ENCODE results near the gene ZNF764. TPM values are rescaled to one million over a fixed set of nuclear protein-coding genes. Genes with fewer than 3 reads are reported as not detected.

ZNF764 gene
- total RNA-seq, 1 donor, result 4.3 TPM

DNA sequence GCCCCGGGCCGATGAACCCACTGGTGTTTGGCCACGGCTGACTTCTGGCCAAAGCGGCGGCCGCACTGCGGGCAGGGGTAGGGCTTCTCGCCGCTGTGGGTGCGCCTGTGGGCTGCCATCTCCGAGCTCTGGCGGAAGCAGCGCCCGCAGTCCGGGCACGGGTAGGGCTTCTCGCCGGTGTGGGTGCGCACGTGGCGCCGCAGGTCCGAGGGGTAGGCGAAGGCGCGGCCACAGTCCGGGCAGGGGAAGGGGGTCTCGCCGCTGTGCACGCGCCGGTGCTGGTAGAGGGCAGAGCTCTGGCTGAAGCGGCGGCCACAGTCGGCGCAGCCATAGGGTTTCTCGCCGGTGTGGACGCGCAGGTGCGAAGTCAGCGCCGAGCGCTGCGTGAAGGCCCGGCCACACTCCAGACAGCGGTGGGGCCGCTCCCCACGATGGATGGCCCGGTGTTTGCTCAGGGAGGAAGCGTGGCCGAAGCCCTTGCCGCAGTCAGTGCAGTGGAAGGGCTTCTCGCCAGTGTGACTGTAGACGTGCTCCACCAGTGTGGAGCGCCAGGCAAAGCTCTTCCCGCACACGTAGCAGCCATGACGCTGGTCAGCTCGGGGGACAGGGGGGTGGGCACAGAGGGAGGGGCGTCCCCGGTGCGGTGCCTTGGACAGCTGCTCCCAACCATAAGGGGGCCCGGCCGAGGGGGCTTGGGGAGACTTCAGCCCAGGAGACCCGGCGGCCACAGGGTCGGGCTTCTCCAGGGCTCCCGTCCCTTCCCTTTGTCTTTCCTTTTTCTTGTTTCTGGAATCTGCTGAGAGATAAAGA, 2.7 kb downstream of the ZNF764 start:
- TF ChIP-seq, protein P1, sequence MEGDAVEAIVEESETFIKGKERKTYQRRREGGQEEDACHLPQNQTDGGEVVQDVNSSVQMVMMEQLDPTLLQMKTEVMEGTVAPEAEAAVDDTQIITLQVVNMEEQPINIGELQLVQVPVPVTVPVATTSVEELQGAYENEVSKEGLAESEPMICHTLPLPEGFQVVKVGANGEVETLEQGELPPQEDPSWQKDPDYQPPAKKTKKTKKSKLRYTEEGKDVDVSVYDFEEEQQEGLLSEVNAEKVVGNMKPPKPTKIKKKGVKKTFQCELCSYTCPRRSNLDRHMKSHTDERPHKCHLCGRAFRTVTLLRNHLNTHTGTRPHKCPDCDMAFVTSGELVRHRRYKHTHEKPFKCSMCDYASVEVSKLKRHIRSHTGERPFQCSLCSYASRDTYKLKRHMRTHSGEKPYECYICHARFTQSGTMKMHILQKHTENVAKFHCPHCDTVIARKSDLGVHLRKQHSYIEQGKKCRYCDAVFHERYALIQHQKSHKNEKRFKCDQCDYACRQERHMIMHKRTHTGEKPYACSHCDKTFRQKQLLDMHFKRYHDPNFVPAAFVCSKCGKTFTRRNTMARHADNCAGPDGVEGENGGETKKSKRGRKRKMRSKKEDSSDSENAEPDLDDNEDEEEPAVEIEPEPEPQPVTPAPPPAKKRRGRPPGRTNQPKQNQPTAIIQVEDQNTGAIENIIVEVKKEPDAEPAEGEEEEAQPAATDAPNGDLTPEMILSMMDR (IDR thresholded peaks at IDR 0.05; ENCODE audit: insufficient read depth, low read depth, low read length), result no peak
- no peak overlapping the region for H3K4me3 ChIP-seq (ENCODE audit: low read depth, low read length)
- no peak for DNase-seq (ENCODE audit: low read depth)

GRCh38 chr16:30554557-30555314, 3.4 kb downstream of the ZNF764 start:
- TF ChIP-seq, protein P1 (IDR thresholded peaks at IDR 0.05; ENCODE audit: insufficient read depth, low read depth, low read length), result no peak
- H3K4me3 ChIP-seq (ENCODE audit: low read depth, low read length), result no peak overlapping the region
- DNase-seq (ENCODE audit: low read depth), result no peak

DNA sequence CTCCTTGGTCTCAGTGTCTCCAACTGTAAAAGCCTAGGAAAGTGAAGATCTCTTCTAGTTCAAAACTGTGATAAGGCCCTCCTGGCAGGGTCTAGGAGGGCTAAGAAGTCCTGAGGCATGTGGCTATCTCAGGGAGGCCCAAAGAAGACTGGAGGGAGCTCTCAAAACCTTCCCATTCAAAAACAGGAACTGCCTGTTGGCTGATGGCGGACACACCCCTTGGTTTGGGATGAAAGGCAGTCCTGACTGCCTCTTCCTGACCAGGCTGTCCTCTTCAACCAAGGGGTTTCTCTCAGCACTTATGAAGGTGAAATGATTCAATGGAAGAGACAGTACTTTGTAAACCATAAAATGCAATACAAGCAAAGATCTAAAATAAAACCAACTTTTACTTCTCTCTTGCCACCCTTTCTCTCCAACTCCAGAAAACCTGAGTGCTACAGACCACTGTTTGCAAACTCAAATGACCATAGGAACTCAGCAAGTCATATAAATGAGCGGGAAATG, 4.7 kb downstream of the ZNF764 start:
- DNase-seq (ENCODE audit: low read depth), result no peak
- H3K4me3 ChIP-seq (ENCODE audit: low read depth, low read length), result no peak overlapping the region
- TF ChIP-seq, protein P1 (IDR thresholded peaks at IDR 0.05; ENCODE audit: insufficient read depth, low read depth, low read length), result no peak

DNA sequence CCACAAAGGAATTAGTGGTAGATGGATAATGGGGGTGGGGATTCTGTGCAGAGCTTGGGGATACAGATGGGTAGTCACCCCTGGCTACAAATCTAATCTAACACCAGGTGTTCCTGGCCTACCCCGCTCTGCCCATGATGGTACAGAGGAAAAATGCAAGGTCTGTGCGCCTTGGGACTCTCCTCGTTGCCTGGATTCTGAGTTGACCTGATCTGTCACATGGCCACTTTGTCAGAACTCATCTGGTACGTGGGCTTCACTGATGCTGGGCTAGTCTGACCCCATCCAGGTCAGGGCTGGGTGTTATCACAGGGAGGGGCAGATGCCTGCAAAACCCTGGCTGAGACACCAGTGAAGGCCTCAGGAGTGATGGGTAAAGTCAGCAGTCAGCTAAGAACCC, 5.2 kb downstream of the ZNF764 start:
- DNase-seq (ENCODE audit: low read depth), result no peak
- no peak overlapping the region for H3K4me3 ChIP-seq (ENCODE audit: low read depth, low read length)
- TF ChIP-seq, protein P1 (IDR thresholded peaks at IDR 0.05; ENCODE audit: insufficient read depth, low read depth, low read length), result no peak

DNA sequence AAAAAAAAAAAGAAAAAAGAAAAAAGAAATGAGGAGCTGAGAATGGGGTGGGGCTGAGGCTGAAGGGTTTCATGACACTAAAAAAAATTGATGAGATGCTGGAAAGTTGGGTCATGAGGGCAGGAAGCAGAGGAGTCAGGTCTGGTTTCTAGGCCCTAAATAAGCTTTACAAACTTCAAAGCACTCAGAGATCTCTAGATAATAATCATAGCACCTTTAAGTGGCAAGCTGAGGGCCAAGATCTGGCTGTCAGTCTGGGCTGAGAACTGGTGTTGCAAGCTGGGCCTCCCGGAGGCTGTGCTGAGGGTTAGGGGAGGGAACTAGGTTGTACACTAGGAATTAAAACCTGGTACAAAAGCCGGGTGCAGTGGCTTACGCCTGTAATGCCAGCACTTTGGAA, 6.4 kb downstream of the ZNF764 start:
- DNase-seq (ENCODE audit: low read depth), result no peak
- TF ChIP-seq, protein P1 (IDR thresholded peaks at IDR 0.05; ENCODE audit: insufficient read depth, low read depth, low read length), result no peak
- no peak overlapping the region for H3K4me3 ChIP-seq (ENCODE audit: low read depth, low read length)

DNA sequence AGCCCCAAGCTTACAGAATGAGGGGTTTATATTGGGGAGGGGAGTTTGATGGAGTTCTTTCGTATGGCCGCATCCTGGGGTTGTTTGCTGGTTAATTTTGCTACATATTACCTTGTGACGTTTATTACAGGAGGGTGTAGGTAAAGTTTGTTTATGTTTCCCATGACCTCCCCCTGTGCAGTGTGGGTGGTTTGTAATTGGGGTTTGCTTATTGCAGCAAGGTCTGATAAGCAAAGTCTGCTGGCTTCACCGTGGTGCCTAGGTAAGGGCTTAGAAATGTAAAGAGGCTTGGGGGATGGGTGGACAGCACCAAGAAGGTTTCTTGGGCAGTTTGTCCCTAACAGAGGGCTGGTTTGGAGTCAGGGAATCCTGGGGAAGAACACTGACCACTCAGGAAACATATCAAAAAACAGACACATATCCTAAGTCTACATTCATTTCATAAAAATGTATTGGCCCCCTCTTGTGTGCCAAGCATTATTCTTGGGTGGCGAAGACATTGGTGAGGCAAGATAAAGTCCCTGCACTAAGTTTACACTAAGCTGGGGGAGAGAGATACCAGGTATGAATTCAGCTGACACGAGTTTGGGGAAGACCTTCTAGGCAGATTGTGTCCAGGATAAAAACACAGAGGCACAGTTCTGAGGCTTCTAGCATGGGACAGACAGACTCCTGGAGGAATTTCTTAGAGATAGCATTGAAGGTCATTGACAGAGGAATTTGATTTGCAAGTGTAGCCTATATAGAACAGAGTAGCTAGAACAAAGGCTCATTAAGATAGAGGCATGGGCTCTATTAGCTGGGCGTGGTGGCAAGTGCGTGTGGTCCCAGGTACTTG, 9.5 kb downstream of the ZNF764 start:
- no peak for DNase-seq (ENCODE audit: low read depth)
- TF ChIP-seq, protein P1 (IDR thresholded peaks at IDR 0.05; ENCODE audit: insufficient read depth, low read depth, low read length), result no peak

More for the DNA sequence above, 9.5 kb downstream of the ZNF764 start:
- H3K4me3 ChIP-seq (ENCODE audit: low read depth, low read length), result no peak overlapping the region

Data from fibroblast of villous mesenchyme (primary cell).